GM12892 (cell line): ENCODE measurements around the gene PIGK.

Source experiments
- POLR2A ChIP-seq: IDR thresholded peaks from 2 replicates; pipeline ENCODE4 v1.6.1; 2011; ENCODE audit warnings: low read depth, low read length, control low read depth
- POLR2AphosphoS5 ChIP-seq: IDR thresholded peaks from 2 replicates; pipeline ENCODE4 v1.6.1; 2011; ENCODE audit warnings: low read depth, low read length, control low read depth

DNA sequence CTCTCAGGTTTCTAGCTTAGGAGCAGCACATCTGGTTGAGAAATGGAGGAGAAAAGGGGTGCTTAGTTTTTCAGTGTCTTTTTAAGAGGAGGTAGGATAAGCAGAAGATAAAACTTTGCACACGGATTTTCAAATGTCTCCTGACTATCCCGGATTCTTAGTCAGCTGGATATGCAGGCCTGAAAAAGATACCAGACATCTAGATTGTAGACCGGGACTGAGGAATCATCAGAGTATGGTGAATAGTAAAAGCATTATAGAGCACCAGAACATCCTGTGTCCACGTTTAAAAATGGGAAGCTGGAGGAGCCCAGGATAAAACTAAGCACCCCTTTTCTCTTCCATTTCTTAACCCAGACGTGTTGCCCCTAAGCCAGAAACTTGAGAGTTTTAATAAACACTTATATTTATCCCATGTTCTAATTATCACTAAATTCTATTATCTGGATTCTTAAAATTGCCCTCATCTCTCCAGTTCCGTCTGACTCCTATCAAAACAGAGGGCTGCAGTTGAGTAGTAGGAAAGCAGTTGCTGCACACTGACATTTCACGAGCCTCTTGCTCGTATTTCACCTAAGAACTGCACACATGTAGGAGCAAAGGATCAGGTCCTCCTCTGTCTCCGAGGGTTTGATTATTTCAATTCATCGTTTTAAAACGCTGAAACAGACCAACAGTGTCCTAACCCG is 609 bp downstream of the PIGK start:
- TF ChIP-seq POLR2A (no peak), POLR2AphosphoS5 (no peak)
